ENCODE measurements around the gene TMEM132C. TPM values are rescaled to one million over a fixed set of nuclear protein-coding genes. Genes with fewer than 3 reads are reported as not detected.

TMEM132C gene
- polyA plus RNA-seq, 1 experiment = not detected

DNA sequence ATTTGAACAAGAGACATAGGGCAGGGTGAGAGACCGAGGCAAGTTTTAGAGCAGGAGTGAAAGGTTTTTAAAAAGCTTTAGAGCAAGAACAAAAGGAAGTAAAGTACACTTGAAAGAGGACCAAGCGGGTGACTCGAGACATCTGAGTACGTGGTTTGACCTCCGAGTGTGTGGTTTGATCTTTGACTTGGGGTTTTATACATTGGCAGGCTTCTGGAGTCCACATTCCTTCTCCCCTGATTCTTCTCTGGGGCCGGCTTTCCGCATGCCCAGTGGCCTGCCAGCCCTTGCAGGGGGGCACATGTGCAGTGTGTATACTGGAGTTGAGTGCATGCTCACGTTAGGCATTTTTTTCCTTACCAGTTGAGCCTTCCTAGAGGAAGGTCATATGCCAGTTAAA, 460.5 kb downstream of the TMEM132C start:
- no peak overlapping the region for H3K27ac ChIP-seq (ENCODE audit: low read depth, low read length)
- TF ChIP-seq, protein P1, sequence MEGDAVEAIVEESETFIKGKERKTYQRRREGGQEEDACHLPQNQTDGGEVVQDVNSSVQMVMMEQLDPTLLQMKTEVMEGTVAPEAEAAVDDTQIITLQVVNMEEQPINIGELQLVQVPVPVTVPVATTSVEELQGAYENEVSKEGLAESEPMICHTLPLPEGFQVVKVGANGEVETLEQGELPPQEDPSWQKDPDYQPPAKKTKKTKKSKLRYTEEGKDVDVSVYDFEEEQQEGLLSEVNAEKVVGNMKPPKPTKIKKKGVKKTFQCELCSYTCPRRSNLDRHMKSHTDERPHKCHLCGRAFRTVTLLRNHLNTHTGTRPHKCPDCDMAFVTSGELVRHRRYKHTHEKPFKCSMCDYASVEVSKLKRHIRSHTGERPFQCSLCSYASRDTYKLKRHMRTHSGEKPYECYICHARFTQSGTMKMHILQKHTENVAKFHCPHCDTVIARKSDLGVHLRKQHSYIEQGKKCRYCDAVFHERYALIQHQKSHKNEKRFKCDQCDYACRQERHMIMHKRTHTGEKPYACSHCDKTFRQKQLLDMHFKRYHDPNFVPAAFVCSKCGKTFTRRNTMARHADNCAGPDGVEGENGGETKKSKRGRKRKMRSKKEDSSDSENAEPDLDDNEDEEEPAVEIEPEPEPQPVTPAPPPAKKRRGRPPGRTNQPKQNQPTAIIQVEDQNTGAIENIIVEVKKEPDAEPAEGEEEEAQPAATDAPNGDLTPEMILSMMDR (IDR thresholded peaks at IDR 0.05; ENCODE audit: low read depth, low read length) = no peak
- no peaks in the 10 kb centered on the region for H3K27me3 ChIP-seq (ENCODE audit: control insufficient read depth, insufficient read depth, low read length)
- H3K9me3 ChIP-seq (ENCODE audit: control insufficient read depth, insufficient read depth, low read length) = peaks cover 57% of the 10 kb centered on the region
- POLR2A ChIA-PET = no interaction called here
- DNase-seq (ENCODE audit: low read depth, low spot score) = no peak
- CTCF ChIA-PET = no interaction called here
- H3K4me3 ChIP-seq (ENCODE audit: low read depth, low read length) = no peak overlapping the region

DNA sequence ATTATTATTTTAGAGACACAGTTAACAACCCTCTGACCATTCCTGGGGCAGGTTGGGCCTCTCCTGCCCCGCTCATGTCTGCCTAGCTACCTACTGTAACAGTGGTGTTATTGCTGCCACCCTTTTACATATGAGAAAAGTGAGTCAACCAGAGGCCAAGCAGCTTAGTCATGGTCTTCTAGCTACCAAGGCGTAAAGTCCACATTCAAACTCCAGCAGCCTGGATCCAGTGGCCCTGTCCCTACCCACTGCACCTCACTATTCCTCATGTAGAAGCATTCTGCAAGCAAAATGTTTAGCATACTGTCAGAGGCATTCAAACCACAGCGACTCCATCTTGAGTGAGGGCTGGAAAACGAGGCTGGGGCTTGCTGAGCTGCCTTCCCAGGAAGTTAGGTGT, 461.0 kb downstream of the TMEM132C start:
- DNase-seq (ENCODE audit: low read depth, low spot score) = no peak
- H3K4me3 ChIP-seq (ENCODE audit: low read depth, low read length) = no peak overlapping the region
- TF ChIP-seq, protein P1 (IDR thresholded peaks at IDR 0.05; ENCODE audit: low read depth, low read length) = no peak
- H3K9me3 ChIP-seq (ENCODE audit: control insufficient read depth, insufficient read depth, low read length) = peaks cover 57% of the 10 kb centered on the region
- no peaks in the 10 kb centered on the region for H3K27me3 ChIP-seq (ENCODE audit: control insufficient read depth, insufficient read depth, low read length)
- no peak overlapping the region for H3K27ac ChIP-seq (ENCODE audit: low read depth, low read length)
- ChIA-PET POLR2A (no interaction called here), CTCF (no interaction called here)

DNA sequence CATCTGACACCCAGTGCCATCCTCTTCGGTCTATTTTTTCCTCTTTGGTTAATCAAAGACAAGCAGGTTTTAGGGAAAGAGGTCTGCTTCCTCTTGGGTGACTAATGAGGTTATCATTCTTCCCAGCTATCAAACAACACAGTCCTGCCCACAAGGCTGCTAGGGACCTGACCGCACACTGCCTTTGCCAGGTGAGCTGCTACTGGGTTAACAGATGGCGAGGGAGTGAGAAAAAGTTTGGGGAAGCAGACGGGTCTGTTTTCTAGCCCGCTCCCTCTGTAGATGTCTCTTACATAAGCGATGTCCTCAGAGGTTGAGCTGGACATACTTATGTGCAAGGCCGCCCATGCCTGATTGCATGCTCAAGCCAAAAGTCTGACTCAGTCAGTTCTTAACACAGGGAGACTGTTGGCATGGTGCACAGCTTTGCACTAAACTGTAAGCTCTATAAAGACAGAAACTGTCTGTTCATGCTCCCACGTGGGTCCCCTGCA, 462.7 kb downstream of the TMEM132C start:
- DNase-seq (ENCODE audit: low read depth, low spot score) = no peak
- TF ChIP-seq, protein P1 (IDR thresholded peaks at IDR 0.05; ENCODE audit: low read depth, low read length) = no peak
- no peak overlapping the region for H3K4me3 ChIP-seq (ENCODE audit: low read depth, low read length)
- ChIA-PET POLR2A (no interaction called here), CTCF (no interaction called here)
- no peaks in the 10 kb centered on the region for H3K27me3 ChIP-seq (ENCODE audit: control insufficient read depth, insufficient read depth, low read length)
- peaks cover 53% of the 10 kb centered on the region for H3K9me3 ChIP-seq (ENCODE audit: control insufficient read depth, insufficient read depth, low read length)
- H3K27ac ChIP-seq (ENCODE audit: low read depth, low read length) = no peak overlapping the region

DNA sequence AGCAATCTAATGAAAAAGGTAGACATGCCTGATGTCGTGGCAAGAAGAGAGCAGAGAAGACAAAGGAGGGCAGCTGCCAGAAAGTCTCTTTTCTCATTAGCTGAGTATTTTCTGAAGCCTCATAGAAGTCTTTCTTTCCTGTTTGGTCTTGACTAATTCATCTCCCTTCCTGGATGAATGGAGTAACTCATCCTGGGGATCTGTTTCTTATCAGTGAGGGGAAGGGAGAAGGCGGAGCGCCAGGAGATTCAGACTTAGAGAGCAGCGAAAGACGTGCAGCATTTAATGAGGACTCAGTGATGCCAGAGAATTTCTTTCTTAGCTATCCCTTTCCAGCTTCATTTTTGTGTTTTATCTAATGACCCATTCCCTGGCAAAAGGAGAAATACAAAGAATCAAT, 467.4 kb downstream of the TMEM132C start:
- TF ChIP-seq, protein P1 (IDR thresholded peaks at IDR 0.05; ENCODE audit: low read depth, low read length) = no peak
- CTCF ChIA-PET = no interaction called here
- H3K27me3 ChIP-seq (ENCODE audit: control insufficient read depth, insufficient read depth, low read length) = no peaks in the 10 kb centered on the region
- H3K27ac ChIP-seq (ENCODE audit: low read depth, low read length) = no peak overlapping the region
- POLR2A ChIA-PET = no interaction called here
- no peak for DNase-seq (ENCODE audit: low read depth, low spot score)
- H3K4me3 ChIP-seq (ENCODE audit: low read depth, low read length) = no peak overlapping the region
- H3K9me3 ChIP-seq (ENCODE audit: control insufficient read depth, insufficient read depth, low read length) = peaks cover 40% of the 10 kb centered on the region

DNA sequence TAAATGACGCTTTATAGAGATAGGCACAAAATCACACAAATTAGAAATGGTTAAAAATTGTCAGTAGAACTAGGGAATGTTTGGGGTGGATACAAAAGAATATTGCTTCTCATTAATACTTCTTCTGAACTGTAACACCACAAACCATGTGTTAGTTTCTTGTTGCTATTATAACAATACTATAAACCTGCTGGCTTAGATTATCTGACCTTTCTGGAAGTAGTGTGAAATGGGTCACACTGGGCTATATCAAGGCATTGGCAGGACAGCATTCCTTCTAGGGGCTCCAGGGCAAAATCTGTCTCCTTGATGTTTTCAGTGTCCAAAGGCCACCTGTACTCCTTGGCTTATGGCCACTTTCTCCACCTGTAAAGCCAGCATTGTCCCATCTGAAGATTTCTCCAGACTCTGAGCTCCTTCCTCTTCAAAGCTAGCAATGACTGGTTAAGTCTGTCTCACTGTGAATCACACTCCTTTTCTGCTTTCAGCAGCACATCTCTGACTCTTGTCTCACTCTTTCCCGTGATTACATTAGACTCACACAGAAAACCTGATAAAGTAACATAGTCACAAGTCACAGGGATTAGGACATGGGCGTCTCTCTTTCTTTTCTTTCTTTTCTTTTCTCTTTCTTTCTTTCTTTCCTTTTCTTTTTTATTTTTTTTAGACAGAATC, 470.5 kb downstream of the TMEM132C start:
- TF ChIP-seq, protein P1 (IDR thresholded peaks at IDR 0.05; ENCODE audit: low read depth, low read length) = no peak
- Histone ChIP-seq H3K9me3 (ENCODE audit: control insufficient read depth, insufficient read depth, low read length) (peaks cover 26% of the 10 kb centered on the region), H3K4me3 (ENCODE audit: low read depth, low read length) (no peak overlapping the region), H3K27me3 (ENCODE audit: control insufficient read depth, insufficient read depth, low read length) (no peaks in the 10 kb centered on the region), H3K27ac (ENCODE audit: low read depth, low read length) (no peak overlapping the region)
- ChIA-PET POLR2A (no interaction called here), CTCF (interaction anchor here (0.6 kb wide), 1 partner anchor 429 kb away, joined by 3 read pairs; no protein-coding TSS in a partner anchor)
- no peak for DNase-seq (ENCODE audit: low read depth, low spot score)

Measured in AG04450 (cell line).